Stimulated activated CD4-positive, alpha-beta T cell treated with anti-CD3 and anti-CD28 coated beads, Interleukin-4, amount 100 ng/mL, for 1 hour (primary cell): Measurements from ENCODE around the gene CPM.
"Not testable (repeated sequence)": the region's sequence is repeated elsewhere in the genome, so short reads cannot be mapped to it uniquely, and the experiment has no call there.

ENCODE experiments used
- DNase-seq: peaks from one replicate; pipeline ENCODE4 v3.0.0-alpha.2; 2020

The CPM gene

DNA sequence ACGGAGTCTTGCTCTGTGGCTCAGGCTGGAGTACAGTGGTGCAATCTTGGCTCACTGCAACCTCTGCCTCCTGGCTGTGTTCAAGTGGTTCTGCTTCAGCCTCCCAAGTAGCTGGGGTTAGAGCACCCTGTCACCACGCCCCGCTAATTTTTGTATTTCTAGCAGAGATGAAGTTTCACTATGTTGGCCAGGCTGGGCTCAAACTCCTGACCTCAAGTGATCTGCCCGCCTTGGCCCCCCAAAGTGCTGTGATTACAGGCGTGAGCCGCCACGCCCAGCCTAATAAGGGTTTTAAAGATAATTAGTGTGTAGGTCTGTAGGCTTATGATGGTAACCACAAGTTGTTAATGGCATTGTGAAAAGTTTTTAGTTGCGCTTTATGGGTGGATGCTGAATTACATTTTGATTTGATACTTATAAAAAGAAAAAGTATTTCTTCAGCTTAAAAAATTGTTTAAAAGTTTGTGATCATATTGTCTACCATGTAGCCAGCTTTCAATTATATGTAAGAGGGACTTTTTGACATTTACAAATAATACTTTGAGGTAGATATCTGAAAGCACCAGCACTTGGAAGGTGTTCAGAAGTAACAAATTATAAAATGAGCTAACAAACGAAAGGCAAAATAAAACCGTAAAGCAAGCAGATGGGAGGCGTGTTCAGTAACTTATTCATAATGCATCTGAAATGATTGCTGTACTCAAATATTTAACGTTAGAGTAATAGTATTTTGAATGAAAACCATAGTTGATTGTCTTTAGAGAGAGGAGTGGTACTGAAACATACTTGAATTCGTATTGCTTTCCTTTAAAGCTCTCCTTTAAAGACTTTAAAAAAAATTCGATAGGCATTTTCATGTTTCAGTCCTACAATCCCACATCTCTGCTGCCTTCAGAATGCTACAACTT is 87.9 kb downstream of the CPM start:
- no peak for DNase-seq

DNA sequence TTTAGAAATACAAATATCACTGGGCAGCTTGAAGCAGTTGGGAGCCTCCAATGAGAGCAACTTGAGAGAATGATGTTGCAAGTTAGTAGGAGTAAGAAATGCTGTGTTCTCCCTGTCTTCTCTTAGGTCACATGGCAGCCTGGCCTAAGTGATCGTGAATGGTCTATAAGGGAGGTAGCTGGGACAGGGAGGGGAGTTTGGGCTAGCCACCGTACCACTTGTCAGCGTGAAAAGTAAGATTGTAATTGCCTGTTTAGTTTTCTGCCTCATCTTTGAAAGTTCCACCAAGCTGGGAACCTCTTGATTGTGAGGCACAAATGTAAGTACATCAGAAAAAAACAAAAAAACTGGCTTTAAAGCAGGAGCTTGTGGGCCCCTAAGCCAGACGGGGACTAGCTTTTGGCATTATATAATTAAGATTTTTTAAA is 88.6 kb downstream of the CPM start:
- DNase-seq, result no peak

DNA sequence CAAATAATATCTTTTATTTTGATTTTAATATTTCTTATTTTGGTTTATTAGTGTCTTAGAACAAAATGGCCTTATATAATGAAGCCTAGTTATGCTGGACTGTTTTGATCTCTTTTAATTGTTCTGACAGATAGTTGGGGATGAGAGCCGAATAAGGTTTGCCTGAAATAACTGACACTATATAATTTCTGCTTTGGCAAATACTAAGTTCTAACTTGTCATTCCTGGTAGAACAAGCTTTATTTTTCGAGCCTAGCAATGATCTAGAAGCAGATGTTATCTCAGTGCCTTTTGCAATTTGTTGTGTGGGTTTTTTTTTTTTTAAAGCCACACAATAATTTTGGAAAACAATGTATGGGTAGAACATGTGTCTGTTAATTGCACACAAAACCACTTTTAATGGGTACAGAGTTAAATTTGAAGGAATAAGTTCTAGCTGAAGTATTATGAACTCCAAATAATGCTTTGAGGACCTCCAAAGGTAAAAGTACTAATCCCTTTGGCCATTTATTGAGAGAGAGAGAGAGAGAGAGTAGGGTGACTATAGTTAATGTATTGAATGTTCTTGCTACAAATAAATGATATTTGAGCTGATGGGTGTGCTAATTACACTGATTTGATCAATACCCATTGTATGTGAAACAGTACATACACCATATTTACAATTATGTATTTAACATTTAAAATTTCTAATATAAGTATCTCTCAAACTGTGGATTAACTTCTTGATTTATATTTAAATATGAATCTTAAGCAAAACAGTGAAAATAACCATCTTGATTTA is 90.0 kb downstream of the CPM start:
- no peak for DNase-seq

DNA sequence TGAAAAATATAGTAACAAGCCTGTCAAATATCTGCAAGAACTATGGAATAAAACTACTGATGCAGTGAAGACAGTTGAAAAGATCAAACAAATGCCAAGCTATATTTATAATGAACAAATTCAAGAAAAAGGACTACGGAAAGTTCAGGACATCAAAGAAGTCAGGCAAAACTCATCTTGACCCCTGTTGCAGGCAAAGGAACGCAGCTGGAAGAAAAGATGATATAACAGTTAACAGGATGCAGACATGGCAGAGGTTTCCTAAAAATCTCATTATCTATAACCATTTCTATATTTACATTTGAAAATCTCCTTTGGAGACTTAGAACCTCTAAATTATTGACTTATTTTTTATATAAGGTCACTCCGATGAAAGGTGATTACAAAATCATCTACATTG is 90.8 kb downstream of the CPM start:
- DNase-seq, result no peak

DNA sequence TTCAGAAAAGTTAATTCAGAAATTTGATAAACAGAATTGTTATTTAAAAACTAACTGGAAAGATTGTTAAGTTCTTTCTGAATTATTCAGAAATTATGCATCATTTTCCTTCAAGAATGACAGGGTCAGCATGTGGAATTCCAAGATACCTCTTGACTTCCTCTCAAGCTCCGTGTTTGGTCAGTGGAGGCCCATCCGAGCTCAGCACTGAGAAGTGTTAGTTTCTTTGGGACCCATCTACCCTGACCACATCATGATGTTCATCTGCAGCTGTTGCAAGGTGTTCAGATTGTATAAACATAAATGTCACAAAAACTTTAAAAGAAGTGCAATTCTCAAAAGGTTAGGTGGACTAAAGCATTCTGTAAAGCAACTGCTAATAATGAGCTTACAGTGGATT is 91.3 kb downstream of the CPM start:
- DNase-seq, result no peak

DNA sequence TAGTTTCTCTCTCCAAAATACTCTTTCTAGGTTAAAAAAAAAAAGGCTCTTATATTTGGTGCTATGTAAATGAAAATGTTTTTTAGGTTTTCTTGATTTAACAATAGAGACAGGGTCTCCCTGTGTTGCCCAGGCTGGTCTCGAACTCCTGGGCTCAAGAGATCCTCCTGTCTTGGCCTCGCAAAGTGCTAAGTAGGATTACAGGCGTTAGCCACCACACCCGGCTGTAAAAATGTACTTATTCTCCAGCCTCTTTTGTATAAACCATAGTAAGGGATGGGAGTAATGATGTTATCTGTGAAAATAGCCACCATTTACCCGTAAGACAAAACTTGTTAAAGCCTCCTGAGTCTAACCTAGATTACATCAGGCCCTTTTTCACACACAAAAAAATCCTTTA is 91.8 kb downstream of the CPM start:
- not testable (repeated sequence) for DNase-seq

GRCh38 chr12:68839183-68840147 is 93.5 kb downstream of the CPM start:
- no peak for DNase-seq

DNA sequence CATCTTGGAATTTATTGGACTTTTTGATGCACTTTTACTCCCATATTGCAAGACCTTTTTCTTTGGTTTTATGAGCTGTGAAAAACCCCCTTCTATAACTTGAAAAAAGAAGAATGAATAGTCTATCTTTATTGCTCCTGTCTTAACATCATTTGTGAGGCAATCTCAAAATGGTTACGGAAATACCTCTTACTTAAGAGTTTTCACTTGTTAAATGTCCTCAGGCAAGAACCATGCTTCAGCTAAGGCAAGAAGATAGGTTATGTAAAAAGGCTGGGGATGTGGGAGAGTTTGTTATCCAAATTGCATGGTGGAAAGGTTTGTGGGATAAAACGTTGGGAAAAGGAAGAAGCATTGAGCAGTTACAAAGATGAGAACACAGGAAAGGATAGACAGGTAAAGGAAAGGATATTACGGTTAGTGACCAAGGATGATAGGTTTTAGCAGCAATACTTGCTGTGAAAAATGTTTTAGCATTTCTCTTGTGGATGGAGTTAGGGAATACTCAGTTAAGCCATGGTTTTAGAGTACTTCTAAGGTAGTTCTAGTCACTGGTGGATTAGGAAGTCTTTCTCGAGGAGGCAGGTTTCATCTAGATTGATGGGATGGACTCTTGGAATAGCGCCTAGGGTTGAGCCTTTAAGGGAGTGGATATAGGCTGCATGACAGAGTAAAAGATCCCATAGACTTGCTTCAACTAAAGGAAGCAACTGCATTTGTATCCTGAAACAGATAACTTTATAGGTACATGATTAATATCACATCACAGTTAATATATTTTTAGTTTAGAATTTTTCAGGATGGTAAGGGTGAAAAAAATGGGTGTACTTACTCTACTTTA is 94.7 kb downstream of the CPM start:
- no peak for DNase-seq

DNA sequence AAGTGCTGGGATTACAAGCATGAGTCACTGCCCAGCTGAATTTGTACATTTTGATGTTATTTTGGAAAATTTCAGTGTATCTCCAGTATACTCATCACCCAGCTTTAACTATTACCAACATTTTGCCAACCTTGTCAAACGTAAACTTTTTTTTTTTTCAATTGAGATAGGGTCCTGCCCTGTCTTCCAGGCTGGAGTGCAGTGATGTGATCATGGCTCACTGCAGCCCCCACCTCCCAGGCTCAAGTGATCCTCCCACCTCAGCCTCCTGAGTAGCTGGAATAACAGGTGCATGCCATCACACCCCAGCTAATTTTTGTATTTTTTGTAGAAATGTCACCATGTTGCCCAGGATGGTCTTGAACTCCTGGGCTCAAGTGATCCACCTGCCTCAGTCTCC is 95.8 kb downstream of the CPM start:
- no peak for DNase-seq

DNA sequence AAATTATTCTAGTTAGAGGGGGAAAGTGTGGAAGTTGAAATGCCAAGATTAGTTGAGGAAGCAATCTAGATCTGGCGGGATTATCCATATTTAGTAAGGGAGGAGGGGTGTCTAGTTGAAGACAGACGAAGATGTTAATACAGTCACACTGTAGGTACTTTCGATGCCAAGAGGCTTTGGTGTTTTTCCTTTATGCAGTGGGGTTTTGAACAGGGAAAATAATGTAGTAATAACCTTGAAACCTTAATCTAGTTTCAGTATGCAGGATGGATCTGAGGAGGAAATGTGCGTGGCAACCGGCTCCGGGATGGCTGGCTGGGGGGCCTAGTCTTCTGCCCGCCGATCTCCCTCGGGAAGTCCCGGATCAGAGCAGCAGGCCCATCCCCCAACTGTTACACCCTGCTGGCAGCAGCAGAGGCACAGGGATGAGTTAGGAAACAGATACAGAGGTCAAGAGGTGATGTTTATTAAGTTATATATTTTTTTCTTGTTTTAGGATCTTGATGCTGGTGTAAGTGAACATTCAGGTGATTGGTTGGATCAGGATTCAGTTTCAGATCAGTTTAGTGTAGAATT is 97.5 kb downstream of the CPM start:
- no peak for DNase-seq

GRCh38 chr12:68833508-68833907 is 99.5 kb downstream of the CPM start:
- DNase-seq, result no peak

- no peak for DNase-seq
These were observed 100.5 kb downstream of the CPM start for GRCh38 chr12:68832504-68832867.

DNA sequence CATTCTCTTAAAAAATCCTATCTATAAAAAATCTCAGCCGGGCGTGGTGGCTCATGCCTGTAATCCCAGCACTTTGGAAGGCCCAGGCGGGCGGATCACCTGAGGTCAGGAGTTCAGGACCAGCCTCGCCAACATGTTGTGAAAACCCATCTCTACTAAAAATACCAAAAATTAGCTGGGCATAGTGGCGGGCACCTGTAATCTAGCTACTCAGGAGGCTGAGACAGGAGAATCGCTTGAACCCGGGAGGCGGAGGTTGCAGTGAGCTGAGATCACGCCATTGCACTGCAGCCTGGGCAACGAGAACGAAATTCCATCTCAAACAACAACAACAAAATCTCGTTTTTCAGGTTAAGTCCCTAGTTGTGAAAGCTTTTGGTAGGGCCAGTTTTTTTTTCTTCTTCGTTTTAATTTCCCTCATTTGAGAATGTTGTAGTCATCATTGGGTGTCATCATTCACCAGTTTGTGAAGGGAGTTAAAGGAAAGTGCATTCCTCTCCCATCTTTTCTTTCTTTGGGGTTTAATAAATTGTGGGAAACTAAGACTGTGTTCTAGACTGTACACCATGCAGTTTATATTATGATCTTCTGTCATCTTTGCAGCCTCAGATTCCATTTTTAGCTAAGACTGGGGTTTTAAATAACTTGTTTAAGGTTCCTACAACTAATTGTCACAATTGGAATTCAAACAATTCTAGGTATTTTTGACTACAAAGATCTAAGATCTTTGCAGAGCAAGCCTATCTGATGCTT is 101.0 kb downstream of the CPM start:
- DNase-seq, result no peak

DNA sequence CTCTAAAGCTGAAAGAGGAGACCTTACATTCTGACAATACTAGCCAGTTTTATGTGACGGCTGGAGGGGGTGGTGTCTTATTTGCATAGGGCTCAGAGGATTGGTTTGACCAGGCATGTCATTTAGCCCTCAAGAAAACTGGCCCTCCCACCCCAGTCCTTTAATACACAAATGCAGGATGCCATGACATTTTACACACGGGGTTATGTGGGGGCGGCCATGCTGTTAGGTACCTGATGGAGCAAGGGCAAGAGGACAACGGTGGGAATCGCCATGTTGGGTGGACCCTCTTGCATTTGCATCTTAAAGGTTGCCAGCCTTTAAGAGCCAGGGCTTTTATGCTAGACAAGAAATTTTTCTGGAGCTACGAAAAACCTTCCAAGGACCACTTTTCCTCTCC is 101.7 kb downstream of the CPM start:
- no peak for DNase-seq

DNA sequence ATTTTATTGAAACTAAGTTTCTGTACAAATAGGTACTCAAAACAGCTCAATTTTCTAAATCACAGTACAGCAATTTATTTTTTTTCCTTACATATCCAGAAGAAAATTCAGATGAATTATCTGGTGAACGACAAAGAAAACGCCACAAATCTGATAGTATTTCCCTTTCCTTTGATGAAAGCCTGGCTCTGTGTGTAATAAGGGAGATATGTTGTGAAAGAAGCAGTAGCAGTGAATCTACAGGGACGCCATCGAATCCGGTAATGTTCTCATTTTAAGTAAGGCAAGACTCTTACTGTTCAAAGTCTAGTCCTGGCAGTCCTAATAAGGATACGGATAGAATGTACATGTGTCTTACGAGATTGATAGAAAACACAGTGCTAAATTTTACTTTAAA is 104.3 kb downstream of the CPM start:
- DNase-seq, result no peak

DNA sequence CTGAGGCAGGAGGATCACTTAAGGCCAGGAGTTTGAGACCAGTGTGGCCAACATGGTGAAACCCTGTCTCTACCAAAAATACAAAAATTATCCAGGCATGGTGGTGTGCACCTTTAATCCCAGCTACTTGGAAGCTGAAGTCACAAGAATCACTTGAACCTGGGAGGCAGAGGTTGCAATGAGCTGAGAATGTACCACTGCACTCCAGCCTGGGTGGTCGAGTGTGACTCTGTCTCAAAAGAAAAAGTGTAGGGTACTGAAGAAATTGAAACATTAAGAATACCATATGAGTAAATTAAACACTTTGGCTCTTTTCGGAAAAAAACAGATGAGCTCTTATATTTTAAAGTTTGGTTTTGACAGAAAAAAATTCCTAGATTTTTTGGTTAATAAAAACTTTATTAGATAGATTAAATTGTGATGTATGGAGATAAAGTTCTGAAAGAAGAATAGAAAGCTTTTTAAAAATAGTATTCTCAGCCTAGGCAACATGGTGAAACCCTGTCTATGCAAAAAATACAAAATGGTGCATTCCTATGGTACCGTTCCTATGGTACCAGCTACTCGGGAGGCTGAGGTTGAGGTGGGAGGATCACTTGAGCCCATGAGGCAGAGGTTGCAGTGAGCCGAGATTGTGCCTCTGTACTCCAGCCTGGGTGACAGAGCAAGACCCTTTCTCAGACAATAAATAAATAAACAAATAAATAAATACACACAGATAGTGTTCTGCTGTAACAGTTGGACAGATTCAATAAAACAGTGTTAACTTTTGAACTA is 104.9 kb downstream of the CPM start:
- no peak for DNase-seq

DNA sequence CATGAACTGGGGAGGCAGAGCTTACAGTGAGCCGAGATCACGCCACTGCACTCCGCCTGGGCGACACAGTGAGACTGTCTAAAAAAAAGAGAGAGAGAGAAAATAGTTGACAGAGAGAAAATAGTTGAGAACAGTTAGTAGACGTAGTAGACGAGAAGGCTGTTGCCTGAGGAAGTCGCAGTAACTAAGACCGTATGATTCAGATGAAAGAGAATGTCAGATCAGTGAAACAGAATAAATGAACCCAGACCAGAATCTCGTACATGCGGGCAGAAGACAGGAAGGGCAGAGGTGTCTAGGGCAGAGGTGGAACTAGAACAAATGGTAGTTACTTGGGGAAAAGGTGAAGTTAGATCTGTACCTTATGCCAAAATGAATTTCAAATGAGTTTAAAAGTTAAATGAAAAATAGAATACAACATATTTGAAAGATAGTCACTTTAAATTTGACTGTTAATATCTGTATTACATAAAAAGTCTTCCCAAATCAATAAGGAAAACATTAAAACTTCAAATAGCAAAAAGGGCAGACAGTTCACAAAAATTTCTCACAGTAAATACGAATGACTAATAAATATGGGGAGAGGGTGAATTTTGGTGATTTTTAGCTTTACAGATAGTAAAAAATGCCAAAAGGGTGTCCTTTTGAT is 107.3 kb downstream of the CPM start:
- no peak for DNase-seq

DNA sequence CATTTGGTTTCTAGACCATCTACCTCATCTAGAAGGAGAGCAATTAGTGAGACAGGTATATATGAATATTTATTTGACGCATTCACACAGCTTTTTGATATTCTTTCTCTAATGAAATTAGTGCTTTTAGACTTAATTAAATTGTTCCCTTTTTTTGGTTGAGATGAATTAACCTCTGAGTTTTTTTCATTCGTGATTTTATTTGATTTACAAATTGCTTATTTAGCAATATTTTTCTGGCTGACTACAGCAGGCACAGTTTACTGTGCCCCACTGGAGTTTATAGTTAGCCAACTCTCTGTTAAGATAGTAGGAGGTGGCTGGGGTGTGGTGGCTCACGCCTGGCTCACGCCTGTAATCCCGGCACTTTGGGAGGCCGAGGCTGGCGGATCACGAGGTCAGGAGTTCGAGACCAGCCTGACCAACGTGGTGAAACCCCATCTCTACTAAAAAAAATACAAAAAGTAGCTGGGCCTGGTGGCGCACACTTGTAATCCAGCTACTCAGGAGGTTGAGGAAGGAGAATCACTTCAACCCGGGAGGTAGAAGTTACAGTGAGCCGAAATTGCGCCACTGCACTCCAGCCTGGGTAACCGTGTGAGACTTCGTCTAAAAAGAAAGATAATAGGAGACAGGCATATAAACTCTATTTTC is 108.2 kb downstream of the CPM start:
- no peak for DNase-seq

GRCh38 chr12:68824131-68824530 is 108.8 kb downstream of the CPM start:
- DNase-seq, result no peak
